Hepatic stellate cell (primary cell): ENCODE measurements around the gene RHOT1.
"Not testable (repeated sequence)": the region's sequence is repeated elsewhere in the genome, so short reads cannot be mapped to it uniquely, and the experiment has no call there.

ENCODE experiments used
- DNase-seq: peaks from one replicate; pipeline ENCODE4 v3.0.0; 2011; ENCODE audit warnings: low spot score

The RHOT1 gene

GRCh38 chr17:32142038-32142856 is at the start of gene RHOT1:
RHOT1 (plus strand) TSS chr17:32142502; CDS start chr17:32142693, 191 bp downstream.
- DNase-seq, result peak; percentile 85

- DNase-seq, result no peak
Observed at GRCh38 chr17:32099686-32100085, 42.6 kb upstream of the RHOT1 start.

DNA sequence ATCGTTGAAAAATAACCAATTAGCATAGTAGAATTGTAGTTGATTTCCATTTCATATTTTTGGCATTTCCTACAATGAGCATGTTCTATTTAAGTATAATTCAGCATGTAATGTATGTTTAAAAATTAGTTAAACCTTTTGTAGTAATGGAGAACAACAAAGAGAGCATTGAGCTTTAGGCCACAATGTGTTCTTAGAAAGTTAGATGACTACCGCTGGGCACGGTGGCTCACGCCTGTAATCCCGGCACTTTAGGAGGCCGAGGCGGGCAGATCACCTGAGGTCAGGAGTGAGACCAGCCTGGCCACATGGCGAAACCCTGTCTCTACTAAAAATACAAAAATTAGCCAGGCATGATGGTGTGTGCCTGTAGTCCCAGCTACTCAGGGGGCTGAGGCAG is 42.0 kb upstream of the RHOT1 start:
- not testable (repeated sequence) for DNase-seq

GRCh38 chr17:32100971-32101631 is 41.2 kb upstream of the RHOT1 start:
- DNase-seq, result no peak

DNA sequence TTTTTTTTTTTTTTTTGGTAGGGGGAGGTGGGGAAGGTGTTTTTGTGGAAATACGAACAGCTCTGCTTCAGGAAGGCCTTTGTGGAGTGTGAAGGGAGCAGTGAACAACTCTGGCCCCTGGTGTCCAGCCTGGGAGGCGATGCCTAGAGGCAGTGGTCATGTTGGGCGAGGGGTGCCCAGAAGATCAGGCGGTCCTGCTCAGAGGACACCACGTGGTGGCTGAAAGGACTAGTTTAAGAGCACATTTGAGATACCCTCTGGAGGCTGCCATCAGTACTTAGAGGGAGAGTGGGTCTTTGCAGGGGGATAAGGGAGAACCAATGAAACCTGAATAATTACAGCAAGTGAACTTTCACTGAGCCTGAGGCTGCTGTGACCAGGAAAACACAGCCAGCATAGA is 40.1 kb upstream of the RHOT1 start:
- no peak for DNase-seq

DNA sequence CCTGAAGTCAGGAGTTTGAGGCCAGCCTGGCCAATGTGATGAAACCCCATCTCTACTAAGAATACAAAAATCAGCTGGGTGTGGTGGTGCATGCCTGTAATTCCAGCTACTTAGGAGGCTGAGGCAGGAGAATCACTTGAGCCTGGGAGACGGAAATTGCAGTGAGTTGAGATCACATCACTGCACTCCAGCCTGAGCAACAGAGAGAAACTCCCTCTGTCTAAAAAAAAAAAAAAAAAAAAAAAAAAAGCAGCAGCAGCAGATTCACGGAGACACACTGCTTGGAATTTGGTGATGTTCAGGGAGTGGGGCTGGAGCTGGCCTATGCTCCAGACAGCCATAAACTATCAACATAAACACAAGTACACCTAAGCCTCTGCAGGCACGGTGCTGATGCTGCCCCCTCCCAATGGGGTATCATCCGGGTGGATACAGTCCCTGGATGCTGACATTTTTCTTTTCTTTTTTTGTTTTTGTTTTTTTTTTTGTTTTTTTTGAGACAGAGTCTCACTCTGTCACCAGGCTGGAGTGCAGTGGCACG is 39.6 kb upstream of the RHOT1 start:
- DNase-seq, result no peak

- no peak for DNase-seq
Observed at GRCh38 chr17:32103476-32104113, 38.7 kb upstream of the RHOT1 start.

GRCh38 chr17:32104158-32104557 is 38.1 kb upstream of the RHOT1 start:
- no peak for DNase-seq

DNA sequence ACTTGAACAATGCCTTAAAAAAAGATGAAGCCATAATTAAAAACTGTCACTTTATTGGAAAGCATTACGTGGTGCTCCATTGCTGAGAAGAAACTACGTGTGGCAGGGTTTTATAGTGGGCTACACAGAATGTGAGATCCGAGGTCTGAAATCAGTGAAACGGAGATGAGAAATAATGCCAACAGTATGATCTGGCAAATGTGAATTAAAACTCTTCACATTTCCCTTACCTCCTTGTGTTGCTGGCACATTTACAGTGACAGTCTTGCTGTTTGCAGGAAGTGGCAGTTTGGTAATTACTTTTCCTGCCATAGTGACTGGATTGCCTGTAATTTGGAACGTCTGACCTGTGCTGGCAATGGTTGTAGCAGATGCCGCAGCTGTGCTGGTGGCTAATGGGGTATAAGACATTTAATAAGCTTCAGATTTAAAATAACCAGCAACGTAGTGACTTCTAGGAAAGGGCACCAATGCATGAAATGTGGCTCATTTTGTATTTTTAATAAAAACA is 35.8 kb upstream of the RHOT1 start:
- DNase-seq, result not testable (repeated sequence)

GRCh38 chr17:32107194-32107593 is 35.1 kb upstream of the RHOT1 start:
- not testable (repeated sequence) for DNase-seq

DNA sequence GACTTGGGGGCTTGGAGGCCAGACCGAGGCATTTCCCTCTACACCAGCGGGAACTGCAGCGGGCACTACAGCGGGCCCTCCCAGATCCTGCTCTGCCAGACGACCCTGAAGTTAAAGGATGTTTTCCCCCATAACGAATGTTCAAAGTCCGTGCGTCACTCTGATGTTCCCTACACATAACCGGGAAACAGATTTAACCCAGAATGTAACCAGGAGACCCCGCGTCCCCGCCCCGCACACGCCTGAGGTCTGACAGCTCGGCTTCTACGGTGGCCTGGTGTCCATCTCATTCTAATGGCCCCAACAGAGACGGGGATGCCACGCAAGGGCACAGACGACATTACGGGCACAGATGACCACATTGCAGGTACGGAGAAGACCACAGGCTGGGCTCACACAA is 31.7 kb upstream of the RHOT1 start:
- no peak for DNase-seq

GRCh38 chr17:32111141-32111771 is 31.0 kb upstream of the RHOT1 start:
- DNase-seq, result peak; percentile 42

DNA sequence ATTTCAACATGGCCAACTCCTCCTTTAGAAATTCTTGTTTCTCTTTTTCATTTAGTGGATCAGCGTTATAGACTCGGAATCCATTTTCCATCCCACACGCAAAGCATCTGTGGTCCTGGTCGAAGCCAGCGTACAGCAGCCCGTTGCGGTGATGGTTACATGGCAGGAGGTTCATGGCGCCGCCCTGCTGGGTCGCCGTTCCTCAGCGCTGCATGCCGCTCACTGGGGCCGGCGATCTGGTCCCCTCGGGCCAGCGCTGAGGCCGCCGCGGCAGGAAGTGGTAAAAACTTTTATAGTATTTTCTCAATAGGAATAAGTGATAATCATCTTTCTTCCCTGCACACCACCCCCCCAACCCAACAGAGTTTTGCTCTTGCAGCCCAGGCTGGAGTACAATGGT is 29.9 kb upstream of the RHOT1 start:
- DNase-seq, result no peak

GRCh38 chr17:32114536-32114935 is 27.8 kb upstream of the RHOT1 start:
- no peak for DNase-seq

DNA sequence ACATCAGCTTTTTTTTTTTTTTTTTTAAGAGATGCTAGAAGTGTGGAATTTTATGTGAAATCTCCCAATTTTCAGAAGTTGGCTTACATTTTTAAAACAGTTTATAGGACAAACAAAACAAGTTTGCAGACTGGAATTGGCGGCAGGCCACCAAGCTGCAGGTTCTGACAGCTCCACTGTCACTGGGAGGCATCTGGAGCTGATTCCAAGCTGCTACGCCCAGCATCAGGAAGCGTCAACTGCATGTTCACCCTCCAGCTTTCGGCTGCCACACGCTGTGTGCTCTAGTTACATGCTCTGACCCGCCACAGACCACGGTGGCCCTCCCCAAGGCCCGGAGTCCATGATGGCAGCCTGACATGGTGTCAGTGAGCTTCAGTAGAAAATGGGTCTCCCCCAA is 26.8 kb upstream of the RHOT1 start:
- not testable (repeated sequence) for DNase-seq

- no peak for DNase-seq
Observed at GRCh38 chr17:32116937-32117336, 25.4 kb upstream of the RHOT1 start.

DNA sequence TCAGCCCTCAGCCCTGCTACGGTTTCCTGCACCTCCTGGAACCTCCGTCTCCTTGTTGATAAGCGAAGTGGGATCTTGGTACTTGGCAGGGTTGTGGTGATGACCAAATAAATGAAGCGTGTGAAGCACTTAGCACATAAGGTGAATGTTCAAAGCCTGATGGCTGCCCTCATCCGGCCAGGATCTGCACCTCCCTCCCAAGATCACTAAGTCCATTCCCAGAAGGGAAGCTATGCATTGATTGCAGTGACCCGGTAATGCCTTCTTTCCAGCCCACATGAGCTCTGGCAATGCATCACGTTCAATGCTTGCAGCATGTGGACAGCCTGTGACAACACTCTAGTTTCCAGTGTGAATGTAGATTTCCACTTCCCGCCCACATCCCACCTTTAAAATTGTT is 24.9 kb upstream of the RHOT1 start:
- no peak for DNase-seq

GRCh38 chr17:32118088-32118487 is 24.2 kb upstream of the RHOT1 start:
- DNase-seq, result not testable (repeated sequence)

DNA sequence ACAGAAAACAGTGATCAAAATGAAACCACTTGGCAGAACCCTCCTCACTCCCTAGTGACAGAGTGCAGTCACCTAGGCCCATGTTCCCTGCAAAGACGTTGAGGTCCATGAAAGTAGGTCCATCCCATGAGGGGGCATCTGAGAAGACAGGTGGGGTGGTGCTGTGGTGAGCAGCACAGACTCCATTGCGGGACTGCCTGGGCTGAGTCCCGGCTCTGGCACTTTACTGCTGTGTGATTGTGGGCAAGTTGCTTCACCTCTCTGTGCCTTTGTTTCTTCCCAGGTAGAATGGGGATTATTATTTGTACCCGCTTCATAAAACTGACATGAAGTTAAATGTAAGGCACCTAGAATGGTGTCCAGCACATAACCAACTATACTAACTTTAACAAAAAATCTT is 23.5 kb upstream of the RHOT1 start:
- no peak for DNase-seq

GRCh38 chr17:32120141-32120540 is 22.2 kb upstream of the RHOT1 start:
- DNase-seq, result no peak

GRCh38 chr17:32120716-32121115 is 21.6 kb upstream of the RHOT1 start:
- DNase-seq, result no peak

GRCh38 chr17:32123782-32124181 is 18.5 kb upstream of the RHOT1 start:
- DNase-seq, result no peak
